ENCODE data around the gene SLC17A6.

SLC17A6 gene

GRCh38 chr11:22337596-22338485 lies at the start of gene SLC17A6:
Gene SLC17A6 (plus strand): TSS chr11:22338381. CDS start chr11:22338534, 153 bp downstream.
- peak; percentile 31 to 83 (median 64) for DNase-seq

GRCh38 chr11:22302368-22302767 lies 35.8 kb upstream of the SLC17A6 start:
- peak in 1 of 3 experiments; percentile 7 for DNase-seq

- peak; percentile 15 to 71 (median 55) for DNase-seq
These were observed 33.7 kb upstream of the SLC17A6 start for GRCh38 chr11:22304337-22304961.

GRCh38 chr11:22317656-22318055 lies 20.5 kb upstream of the SLC17A6 start:
- DNase-seq, result no peak

- no peak for DNase-seq
These were observed 6.4 kb upstream of the SLC17A6 start for GRCh38 chr11:22331771-22332170.

GRCh38 chr11:22336587-22336986 lies 1.6 kb upstream of the SLC17A6 start:
- no peak for DNase-seq

- DNase-seq, result peak in 1 of 3 experiments; percentile 36
These were observed 1.4 kb downstream of the SLC17A6 start for GRCh38 chr11:22339611-22340010.

GRCh38 chr11:22340235-22340634 lies 2.1 kb downstream of the SLC17A6 start:
- no peak for DNase-seq

- peak in 1 of 3 experiments; percentile 38 for DNase-seq
These were observed 2.8 kb downstream of the SLC17A6 start for GRCh38 chr11:22340701-22341587.

GRCh38 chr11:22341588-22341931 lies 3.4 kb downstream of the SLC17A6 start:
- no peak for DNase-seq

GRCh38 chr11:22342211-22343031 lies 4.2 kb downstream of the SLC17A6 start:
- DNase-seq, result no peak

GRCh38 chr11:22343032-22343324 lies 4.8 kb downstream of the SLC17A6 start:
- no peak for DNase-seq

GRCh38 chr11:22343371-22344032 lies 5.3 kb downstream of the SLC17A6 start:
- no peak for DNase-seq

GRCh38 chr11:22344081-22344480 lies 5.9 kb downstream of the SLC17A6 start:
- no peak for DNase-seq

GRCh38 chr11:22346282-22346681 lies 8.1 kb downstream of the SLC17A6 start:
- DNase-seq, result no peak

GRCh38 chr11:22347857-22348487 lies 9.8 kb downstream of the SLC17A6 start:
- DNase-seq, result peak in 1 of 3 experiments; percentile 50

GRCh38 chr11:22349491-22349890 lies 11.3 kb downstream of the SLC17A6 start:
- DNase-seq, result no peak

- DNase-seq, result no peak
These were observed 21.1 kb downstream of the SLC17A6 start for GRCh38 chr11:22359295-22359694.

GRCh38 chr11:22371160-22371559 lies 33.0 kb downstream of the SLC17A6 start:
- no peak for DNase-seq

GRCh38 chr11:22387126-22387525 lies 48.9 kb downstream of the SLC17A6 start:
- DNase-seq, result no peak

- peak in 1 of 3 experiments; percentile 18 for DNase-seq
These were observed 51.5 kb downstream of the SLC17A6 start for GRCh38 chr11:22389526-22390282.

Data from NCI-H1417 (cell line).